Fibroblast of skin of abdomen (primary cell): ENCODE measurements around the gene SEMA3D. TPM values are rescaled to one million over a fixed set of nuclear protein-coding genes. Genes with fewer than 3 reads are reported as not detected.

ENCODE experiments used
- DNase-seq: peaks from one replicate; pipeline ENCODE4 v3.0.0-alpha.2; 2013
- polyA plus RNA-seq, 2 experiments: library from polyadenylated mRNA; unstranded; fragments of 120-200 nt; gene quantifications; one replicate each; pipeline ENCODE4 v1.2.1, GENCODE V29; 2013; ENCODE audit not compliant: insufficient read length in 2 of 2

Gene SEMA3D
- 11.9 TPM for polyA plus RNA-seq (2013, experiment 1 of 2; ENCODE audit: insufficient read length)
- polyA plus RNA-seq (2013, experiment 2 of 2; ENCODE audit: insufficient read length) = 10.3 TPM

DNA sequence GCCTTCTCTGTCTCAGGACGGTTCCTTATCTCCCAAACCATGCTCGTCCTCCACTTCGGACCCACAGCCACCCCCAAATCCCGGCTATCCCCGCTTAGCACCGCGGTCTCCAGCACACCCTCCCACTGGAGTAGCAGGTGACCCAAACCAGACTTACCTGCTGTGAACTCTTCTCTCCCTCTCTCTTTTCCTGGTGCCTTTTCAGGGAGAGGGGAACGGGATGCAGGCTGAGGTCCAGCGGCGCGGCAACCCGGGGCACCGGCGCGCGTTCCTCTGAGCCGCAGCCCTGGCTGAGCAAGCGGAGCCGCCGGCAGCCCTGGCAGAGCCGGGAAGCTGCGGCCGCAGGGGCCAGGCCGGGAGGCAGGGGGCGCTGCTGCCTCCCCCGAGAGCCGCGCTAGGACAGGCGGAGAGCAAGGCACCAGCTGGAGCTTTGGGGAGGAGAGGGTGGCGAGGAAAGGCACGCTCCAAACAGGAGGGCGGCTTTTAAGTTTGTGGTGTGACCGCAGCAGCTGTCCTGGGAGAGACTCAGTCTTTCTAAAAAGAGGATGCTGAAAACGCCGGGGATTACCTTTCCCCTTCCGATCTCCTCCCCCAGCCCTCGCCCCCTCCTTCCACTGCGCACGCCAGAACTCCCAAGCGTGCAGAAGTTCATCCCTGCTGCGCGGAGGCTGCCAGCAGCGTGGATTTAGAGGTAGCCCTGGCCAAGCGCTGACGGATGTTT, at the start of gene SEMA3D:
SEMA3D (minus strand) TSS at position 536 of the 721 bp plus-strand sequence. CDS start 65,165 bp downstream, outside the sequence.
- DNase-seq = peak; percentile 88

DNA sequence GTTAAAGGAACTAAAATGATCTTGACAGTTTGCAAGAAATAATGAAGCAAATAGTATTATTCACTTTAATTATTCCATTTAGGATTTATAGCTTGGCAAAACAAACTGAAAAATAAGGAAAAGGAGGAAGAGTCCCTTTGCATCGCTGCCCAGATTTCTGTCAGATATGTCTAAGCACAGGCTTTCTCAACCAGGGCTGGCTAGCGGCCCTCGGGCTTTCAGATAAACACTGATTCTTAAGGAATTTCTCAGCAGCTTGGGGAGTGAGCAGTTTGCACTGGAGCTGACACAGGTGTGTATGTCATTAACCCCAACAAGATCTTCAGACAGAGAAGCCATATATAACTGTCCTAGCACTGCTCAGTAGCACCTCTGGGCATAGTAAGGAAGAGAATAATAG, 47.9 kb upstream of the SEMA3D start:
- no peak for DNase-seq

DNA sequence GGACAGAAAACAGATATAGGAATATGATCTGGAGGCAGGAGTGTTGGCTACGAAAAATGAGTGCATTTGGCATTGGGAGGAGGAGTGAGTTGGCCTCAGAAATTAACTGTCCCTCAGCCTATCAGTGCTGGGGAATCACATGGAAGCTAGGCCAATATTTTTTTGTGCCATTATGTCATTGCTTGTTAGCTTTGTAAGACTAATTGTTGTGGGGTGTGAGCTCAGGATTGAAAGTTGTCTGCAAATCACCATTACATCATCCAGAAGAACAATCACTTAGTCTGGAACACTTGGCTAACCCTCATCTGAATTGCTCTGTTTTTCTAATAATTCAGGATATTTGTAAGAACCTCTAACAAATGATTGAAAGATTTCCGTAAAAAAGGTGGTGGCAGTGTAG, 45.2 kb upstream of the SEMA3D start:
- DNase-seq = no peak

DNA sequence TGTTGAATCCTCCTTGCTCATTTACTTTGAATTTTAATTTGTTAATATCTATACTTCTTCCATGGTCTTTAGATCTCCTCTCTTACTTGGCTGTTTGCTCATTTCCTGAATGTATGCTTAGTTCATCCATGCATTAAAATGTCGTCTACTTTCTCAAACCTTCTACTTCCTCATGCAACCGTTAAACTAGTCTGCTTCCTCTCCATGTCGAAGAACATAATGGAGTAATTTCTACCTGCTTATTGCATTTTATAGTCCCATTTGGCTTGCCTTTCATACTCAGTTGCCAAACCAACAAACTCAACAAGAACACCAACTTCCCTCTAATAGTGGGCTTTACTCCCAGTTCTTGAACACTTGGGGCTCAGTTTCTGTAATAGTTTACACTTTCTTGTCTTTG, 43.8 kb upstream of the SEMA3D start:
- DNase-seq = no peak

DNA sequence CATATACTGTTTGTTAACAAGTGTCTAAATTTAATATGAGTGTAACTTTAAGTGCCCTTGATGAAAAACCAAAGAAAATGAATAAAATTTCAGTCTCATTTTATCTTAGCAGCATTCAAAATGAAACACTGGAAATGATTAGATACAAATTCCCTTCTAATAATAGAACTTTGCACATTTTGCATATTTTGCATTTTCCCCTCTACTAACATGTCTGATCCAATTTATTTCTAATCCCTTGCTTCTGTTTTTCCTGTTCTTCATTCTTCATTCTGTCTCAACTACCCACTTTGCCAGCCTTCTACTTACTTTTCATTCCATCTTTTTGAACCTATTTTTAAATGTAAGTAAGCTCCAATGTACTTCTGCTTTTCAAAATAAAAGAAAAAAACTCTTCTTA, 42.7 kb upstream of the SEMA3D start:
- DNase-seq = peak; percentile 9

DNA sequence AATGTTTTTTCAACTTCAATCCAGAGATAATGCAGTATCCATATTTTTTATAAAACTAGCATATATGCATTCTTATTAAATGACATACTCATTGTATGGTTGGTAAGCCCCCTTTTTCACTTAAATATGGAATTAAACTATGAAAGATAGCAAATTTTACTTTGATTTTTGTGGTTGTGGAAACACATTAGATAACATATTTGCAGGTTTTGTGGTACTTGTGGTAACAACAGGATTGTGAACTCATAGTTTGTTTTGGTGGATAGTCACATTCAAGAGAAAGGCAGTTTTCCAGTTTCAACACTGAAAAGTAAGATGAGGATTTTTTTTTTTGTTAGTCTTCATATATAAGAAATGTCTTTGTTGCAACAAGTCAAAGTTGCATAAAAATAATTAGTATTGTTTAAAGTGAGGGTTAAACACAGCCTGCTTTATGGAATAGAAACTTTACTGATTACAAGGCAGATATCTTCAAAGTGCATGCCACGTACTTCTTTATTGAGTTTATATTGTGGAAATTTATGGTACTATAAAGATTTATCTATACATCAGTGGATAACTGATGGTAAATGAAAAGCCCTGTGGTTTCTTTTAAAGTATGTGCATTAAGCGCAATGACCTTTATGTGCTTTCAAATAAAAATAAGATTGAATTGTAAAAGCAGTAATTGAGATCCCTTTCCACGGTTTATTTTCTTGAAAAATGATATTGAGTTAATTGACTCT, 39.7 kb upstream of the SEMA3D start:
- DNase-seq = peak; percentile 60

DNA sequence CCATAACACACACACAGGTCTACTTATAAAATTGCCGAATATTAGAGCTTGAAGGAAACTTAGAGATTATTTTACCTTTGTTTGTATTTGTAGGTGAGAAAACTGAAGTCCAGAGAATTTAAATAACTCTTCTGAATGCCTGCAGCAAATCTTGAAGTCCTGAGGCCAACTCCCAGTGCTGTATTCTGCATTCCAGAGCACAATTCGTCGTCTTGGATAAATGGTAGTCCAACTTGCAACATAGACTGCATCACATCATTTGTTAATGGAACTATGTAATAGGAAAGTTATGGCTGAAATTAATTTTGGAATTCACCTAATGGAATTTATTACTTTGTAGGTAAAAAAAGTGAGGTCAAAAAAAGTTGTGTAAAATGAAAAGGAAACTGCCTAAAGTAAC, 37.3 kb upstream of the SEMA3D start:
- peak; percentile 5 for DNase-seq

DNA sequence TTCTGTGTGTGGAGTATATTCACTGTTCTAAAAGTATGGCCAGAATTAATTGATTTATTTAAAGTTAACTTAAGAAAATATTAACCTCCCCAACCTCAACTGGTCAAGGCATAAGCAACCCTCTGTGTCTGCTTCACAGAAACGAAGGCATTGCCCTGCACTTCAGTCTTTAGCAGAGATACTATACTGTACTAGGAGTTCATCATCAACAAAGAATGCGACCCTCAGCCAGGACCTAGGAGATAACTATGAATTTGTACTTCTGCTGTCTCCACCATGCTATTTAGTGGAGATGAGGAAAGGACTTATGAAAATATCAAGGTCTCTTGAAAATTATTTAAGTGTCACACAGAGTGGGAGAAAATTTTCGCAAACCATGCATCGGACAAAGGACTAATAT, 35.7 kb upstream of the SEMA3D start:
- DNase-seq = peak; percentile 10

DNA sequence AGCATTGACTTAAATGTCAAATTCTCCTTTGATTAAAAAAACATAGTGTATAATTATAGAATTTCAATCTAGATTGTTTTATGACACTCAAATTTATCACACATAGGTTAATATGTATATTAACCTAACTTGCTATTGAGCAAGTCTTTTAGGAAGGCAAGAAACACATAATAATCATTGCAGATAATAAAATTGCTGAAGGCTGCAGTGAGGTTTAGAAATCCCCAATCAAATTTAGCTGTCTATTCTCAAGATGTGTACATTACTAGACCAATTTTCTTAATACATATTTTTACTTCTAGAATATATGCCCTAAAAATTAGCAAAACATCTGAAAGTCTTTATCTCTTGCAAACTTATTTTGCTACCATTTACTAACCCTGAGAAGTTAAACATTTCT, 34.9 kb upstream of the SEMA3D start:
- DNase-seq = no peak

DNA sequence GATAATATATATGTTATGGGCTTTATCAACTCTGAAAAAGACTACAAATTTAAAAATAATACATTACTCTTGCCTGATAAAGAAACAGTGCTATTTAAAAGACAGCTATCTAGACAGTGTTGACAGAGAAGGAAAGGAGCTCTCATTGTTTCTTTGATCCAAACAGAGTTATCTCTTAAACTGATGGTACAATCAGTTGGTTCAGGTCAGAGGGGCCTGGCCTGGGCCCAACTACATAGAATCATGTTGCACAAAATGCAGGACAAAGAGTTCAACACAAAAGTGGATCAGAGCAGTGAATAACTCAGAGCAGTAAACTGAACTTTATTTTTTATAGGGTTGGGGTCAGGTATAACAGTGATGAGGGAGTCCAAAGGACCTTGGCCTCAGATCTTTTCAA, 33.8 kb upstream of the SEMA3D start:
- DNase-seq = no peak

DNA sequence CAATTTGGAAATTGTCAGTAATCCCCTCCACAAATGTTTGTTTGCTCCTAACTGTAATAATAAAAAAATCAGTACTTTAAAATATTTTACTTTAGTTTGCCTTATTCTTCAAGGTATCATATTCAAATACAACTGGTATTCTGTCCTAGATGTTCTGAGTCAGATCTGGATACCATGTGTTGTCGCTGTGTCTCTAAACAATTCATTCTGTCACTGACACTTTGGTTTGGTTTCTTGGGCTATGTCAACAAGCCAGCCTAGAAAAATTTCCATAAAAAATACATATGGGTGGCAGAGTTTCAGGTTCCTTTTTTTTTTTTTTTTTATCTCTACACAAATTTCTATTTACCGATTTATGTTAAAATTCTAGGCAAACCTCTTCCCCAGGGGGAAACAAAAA, 33.2 kb upstream of the SEMA3D start:
- DNase-seq = no peak

DNA sequence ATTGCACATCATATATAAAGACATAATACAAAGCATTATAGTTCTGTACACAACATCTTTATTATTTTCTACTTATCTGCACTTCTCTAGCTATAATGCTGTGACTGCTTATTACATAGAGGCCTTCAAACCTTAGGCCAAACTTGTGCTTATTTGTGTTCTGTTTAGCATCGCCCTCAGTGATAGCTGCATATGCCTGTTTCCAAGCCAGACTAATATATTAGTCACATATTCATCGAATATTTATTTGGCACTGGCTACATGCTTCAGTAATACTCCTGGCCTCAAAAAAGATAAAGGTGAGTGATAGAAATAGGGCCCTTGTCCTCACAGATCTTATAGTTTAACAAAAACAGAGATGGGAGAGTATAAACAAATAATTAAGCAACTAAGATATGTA, 30.2 kb upstream of the SEMA3D start:
- DNase-seq = no peak

DNA sequence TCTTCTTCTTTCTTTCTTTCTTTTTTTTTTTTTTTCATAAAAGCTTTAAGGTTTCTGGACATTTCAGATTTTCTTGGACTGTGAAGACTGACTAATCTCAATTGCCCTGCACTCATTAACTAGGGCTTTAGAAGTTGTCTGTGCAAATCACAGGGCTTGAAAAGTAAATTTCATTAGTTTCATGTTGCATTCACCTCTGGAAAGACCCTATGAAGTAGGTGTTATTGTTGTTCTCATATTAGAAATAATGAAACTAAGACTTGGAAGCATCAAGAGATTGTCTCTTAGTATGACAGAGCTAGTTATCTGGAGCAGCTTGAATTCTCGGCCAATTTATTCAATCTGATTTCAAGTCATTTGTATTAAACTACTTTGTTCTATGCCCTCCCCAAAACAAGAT, 28.2 kb upstream of the SEMA3D start:
- DNase-seq = no peak

DNA sequence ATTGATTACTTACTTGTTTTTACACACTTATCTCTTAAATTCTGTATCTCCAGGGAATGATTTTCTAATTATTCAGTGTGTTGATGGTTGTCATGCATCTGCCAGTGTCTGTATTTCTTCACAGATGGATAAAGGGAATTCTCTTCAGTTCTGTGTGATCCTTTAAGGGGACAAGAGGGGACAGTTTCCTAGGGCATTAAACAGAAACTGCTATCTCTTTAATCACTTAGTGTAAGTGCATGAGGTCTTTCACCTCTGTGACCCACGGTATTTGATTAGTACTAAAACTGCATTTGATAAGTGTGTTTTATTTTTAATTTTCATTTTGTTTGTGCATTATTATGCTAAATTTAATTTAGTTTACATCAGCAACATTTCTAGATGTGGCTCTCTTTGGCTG, 26.6 kb upstream of the SEMA3D start:
- no peak for DNase-seq

DNA sequence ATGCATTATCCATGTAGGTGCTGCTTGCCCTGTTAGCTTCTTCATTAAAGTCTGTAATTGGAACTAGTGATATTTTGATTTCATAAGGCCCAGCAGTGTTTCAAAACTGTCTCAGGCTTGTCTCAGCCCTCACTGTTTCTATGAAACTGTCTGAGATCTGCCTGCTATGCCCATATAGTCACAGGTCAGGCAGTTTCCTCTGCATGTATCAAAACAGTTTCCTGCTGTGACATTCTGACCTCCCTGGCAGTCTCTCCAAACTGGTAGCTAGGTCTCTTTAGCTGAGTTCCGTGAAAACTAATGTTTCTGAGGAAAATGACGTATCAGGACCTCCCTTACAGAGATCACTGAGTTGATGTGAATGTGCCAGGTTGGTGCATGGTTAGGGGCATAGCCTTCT, 18.9 kb upstream of the SEMA3D start:
- DNase-seq = no peak

DNA sequence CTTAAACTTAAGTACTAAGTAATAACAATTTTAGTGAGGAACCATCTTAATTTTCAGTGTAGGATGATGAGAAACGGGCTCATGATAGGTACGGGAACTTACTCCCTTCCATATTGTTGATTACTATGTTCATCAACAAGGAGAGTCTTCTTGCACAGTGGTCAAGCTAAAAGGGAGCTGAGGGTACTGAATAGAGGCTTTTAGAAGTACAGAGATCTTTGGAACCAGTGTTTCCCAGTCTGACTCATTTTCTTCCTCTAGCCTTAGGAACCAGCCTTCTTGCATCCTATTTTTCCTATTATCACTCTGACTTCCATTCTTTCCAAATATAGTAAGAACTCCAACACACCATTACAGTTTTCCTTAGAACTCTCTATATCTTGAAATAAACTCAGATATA, 17.6 kb upstream of the SEMA3D start:
- DNase-seq = no peak

DNA sequence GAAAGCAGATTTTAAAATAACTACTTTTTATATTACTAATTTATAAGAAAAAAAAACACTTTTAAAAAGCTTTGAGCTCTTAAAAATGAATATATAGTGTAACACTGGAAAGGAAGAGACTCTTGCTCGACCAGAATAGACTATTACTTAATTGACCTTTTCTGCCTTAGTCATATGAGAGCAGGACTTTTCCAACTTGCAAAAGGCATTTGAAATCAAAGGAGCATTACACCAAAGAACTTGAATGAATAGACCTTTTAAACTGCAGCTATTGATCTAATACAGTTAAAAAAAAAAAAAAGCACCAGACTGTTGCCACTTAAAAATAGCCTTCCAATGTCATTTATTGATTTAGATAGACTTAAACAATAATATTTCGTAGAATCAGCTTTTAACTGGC, 17.2 kb upstream of the SEMA3D start:
- DNase-seq = no peak

DNA sequence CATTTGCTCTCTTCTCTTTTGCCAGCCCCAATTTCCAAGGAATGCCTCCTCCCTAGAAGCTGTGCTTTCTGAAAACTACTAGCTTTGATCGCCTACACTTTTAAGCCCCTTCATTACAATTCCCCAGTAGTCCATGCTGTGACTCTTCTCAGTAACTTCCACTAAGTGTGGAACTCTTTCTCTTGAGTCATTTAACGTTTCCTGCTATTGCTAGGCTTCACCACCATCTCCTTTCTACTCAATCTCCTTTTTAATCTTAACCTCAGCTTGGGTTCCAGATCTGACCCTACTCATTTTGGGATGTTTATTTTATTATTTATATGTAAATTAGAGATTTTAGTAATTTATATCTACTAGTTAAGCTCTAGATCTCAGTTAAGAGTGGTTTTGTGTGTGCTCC, 14.4 kb upstream of the SEMA3D start:
- no peak for DNase-seq

DNA sequence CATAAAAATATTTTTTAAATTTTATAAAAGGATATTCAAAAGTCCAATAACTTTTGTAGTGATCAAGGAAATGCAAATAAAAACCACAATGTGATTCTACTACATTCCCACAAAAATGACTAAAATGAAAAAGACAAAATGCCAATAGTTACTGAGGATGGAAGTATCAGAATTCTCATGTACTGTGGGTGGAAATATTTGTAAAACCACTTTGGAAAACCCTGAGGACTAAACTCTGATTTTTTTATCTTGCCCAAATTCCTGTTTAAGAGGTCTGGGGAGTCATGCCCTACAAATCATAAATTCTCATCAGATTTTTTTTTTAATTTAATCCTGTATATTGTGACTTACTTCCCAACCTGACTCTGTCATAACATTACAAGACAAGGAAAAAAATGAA, 9.8 kb upstream of the SEMA3D start:
- peak; percentile 49 for DNase-seq

DNA sequence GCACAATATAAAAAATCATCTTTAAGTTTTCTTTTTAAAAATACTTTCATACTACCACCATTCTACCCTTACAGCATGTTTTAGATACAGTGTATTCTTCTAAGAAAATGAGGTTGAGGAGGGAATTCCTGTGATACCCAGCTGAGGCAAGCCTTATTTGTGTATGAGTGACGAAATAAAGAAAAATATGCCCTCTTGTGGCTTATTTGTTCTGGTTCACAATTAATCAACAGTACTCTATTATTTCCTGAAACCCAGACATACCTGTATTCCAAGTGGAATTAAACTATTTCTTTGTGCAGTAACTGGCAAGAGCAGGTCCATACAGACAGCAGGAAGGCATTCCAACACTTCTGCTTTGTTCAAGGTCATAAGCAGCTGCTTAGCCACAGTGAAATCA, 4.5 kb upstream of the SEMA3D start:
- DNase-seq = peak; percentile 25

DNA sequence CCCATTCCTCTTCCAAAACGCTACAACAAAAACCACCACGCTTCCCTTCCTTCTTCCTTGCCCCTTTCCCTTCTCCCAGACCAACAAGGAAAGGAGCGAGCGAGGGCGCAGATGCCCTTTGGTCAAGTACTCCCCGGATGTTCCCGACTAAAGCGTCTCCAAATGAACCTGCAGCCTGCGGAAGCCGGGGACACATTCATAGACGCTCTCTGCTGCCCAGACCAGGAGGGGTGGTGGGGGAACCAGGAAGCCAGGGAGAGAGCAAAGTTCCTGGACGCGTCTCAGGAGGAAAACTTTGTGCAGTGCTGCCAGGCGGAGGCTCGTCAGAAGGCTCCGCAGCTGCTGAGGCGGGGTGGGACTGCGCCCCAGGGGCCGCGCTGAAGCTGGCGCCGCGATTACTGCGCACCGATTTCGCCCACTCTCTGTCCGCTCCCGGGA, 754 bp downstream of the SEMA3D start:
- peak; percentile 57 for DNase-seq

DNA sequence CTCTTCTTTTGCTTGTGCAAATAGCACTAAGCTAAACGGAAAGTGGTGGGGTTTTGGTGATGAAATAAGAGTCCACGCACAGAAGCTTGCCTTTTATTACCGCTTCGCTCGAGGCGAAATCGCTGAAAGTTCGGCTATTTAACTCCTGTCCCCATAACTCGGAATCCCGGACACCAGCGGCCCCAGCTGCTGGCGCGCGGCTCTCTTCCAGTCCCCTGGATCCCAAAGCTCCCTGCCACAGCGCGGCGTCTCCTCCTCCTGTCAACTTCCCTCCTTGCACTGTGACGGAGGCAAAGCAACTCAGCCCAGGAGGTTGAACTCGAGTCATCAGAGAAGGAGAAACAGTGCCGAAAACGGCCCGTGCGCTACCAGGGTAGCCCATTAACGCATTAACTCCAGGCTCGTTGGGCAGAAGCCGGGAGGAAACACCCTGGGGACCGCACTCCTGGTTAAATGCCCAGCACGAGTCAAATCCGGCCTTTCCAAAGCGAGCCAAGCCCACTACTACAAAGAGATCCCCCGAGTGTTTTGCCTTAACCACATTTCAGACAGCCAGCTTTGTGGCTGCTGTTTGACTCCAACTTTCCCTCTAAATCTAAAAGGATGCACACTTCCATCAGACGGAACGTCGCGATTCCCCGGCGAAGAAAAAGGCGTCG, 1.3 kb downstream of the SEMA3D start:
- peak; percentile 74 for DNase-seq

DNA sequence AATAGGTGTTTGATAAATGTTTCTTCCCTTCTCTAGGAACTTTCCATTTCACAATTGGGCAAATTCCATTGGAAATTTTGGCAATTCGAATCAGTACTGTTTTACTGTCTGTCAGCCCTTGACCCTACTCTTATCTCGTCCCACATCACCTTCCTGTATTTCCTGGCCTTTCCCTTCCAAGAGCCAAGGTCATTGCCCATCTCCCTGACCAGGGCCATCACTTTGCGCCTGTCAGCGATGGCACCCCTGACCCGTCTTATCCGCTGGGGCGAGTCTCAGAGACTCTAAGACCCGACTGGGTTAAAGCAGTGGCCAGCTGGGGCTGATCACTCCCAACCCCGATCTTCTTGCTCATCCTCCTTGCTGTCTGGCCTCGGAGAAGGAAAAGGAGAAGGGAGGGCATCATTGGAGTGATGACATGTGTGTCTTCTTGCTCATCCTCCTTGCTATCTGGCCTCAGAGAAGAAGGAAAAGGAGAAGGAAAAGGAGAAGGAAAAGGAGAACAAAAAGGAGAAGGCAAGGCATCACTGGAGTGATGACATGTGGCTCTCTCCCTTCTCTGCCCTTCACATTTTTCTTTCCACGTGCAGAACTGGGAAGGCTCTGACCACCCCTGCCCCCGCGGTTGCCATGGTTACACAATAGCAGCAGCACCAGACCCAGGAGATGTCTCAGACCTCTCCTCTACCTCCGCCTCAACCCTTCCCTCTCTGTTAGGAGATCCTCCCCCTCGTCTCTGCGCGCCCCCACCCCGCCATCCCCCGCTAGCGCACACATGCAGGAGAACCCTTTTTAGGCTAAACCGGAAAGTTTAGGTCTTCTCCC, 2.0 kb downstream of the SEMA3D start:
- DNase-seq = peak; percentile 75
